HG03108 (cell line): ENCODE measurements around the gene ASH1L.
"Not testable (repeated sequence)": the region's sequence is repeated elsewhere in the genome, so short reads cannot be mapped to it uniquely, and the experiment has no call there.

Experiments
- ATAC-seq: cut with Tn5 transposase; IDR thresholded peaks from one replicate; pipeline ENCODE4 v1.9.1; 2021; ENCODE audit warnings: moderate library complexity; ENCODE audit not compliant: unreplicated experiment

ASH1L gene

GRCh38 chr1:155455588-155456195 is 106.9 kb downstream of the ASH1L start:
- no peak for ATAC-seq

- ATAC-seq: no peak
Observed at GRCh38 chr1:155454096-155454495, 108.5 kb downstream of the ASH1L start.

GRCh38 chr1:155453141-155453540 is 109.5 kb downstream of the ASH1L start:
- no peak for ATAC-seq

GRCh38 chr1:155451199-155451598 is 111.4 kb downstream of the ASH1L start:
- no peak for ATAC-seq

GRCh38 chr1:155442431-155442830 is 120.2 kb downstream of the ASH1L start:
- ATAC-seq: not testable (repeated sequence)

GRCh38 chr1:155437405-155437804 is 125.2 kb downstream of the ASH1L start:
- no peak for ATAC-seq

GRCh38 chr1:155433831-155434389 is 128.7 kb downstream of the ASH1L start:
- not testable (repeated sequence) for ATAC-seq

GRCh38 chr1:155433128-155433830 is 129.3 kb downstream of the ASH1L start:
- not testable (repeated sequence) for ATAC-seq

- no peak for ATAC-seq
Observed at GRCh38 chr1:155424091-155424490, 138.5 kb downstream of the ASH1L start.

- ATAC-seq: no peak
Observed at GRCh38 chr1:155420788-155421187, 141.8 kb downstream of the ASH1L start.

GRCh38 chr1:155411840-155412239 is 150.8 kb downstream of the ASH1L start:
- ATAC-seq: not testable (repeated sequence)

GRCh38 chr1:155410931-155411330 is 151.7 kb downstream of the ASH1L start:
- ATAC-seq: no peak

- no peak for ATAC-seq
Observed at GRCh38 chr1:155396874-155397476, 165.6 kb downstream of the ASH1L start.

GRCh38 chr1:155392898-155393411 is 169.6 kb downstream of the ASH1L start:
- no peak for ATAC-seq

- no peak for ATAC-seq
Observed at GRCh38 chr1:155389826-155390225, 172.8 kb downstream of the ASH1L start.

GRCh38 chr1:155385836-155386235 is 176.8 kb downstream of the ASH1L start:
- not testable (repeated sequence) for ATAC-seq

GRCh38 chr1:155383406-155383805 is 179.2 kb downstream of the ASH1L start:
- no peak for ATAC-seq

- ATAC-seq: no peak
Observed at GRCh38 chr1:155379631-155380090, 182.9 kb downstream of the ASH1L start.

- no peak for ATAC-seq
Observed at GRCh38 chr1:155379180-155379579, 183.4 kb downstream of the ASH1L start.

GRCh38 chr1:155360051-155360450 is 202.6 kb downstream of the ASH1L start:
- ATAC-seq: no peak

GRCh38 chr1:155352631-155353030 is 210.0 kb downstream of the ASH1L start:
- no peak for ATAC-seq

- no peak for ATAC-seq
Observed at GRCh38 chr1:155342842-155343241, 219.8 kb downstream of the ASH1L start.
